CD4-positive, alpha-beta T cell treated with Interleukin-2 at 100 ng/mL for 4 hours (primary cell): ENCODE results near the gene PACRG.

ENCODE experiments used
- DNase-seq: peaks from one replicate; pipeline ENCODE4 v3.0.0-alpha.2; 2020; ENCODE audit warnings: low spot score

PACRG gene

DNA sequence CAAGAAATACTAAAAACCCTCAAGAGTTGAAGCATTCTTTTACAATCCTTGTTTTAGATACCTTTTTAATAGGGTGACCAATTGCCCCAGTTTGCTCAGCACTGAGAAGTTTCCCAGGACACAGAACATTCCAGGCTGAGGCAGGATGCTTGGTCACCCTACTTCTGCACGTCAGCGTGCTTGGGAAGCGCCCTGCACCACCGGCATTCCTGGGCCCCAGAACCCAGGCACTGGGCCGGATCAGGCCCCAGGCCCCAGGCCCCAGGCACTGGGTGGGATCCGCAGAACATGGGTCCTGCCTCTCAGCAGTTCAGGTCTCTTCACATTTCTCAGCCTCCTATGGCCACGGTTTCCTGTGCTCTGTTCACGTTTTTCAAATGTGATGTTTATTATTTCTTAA, 472.9 kb downstream of the PACRG start:
- no peak for DNase-seq

DNA sequence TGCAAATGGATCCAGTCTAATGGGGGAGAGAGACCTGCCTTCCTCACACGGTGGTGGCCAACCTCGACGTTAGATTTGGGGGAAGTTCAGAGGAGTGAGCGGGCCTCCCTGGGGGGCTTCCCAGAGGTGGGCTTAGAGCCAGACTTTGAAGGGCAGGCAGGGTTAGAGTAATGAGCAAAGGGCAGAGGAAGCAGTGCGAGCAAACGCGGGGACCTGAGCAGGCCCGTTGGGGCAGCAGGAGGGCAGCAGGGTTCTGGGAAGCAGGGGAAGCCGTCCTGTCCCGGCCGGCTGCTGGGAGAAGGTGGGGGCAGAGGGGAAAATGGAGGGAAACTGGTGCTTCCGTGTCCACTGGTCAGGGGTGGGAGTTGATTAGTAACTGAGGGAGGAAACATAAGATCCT, 474.1 kb downstream of the PACRG start:
- no peak for DNase-seq

DNA sequence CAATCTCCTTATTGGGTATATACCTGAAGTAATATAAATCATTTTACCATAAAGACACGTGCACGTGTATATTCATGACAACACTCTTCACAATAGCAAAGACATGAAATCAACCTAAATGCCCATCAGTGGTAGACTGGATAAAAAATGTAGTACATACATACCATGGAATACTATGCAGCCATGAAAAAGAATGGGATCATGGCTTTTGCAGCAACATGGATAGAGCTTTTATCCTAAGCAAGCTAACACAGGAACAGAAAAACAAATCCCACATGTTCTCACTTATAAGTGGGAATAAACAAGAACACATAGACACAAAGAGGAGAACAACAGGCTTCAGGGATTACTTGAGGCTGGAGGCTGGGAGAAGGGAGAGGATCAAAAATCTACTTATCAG, 478.4 kb downstream of the PACRG start:
- no peak for DNase-seq

DNA sequence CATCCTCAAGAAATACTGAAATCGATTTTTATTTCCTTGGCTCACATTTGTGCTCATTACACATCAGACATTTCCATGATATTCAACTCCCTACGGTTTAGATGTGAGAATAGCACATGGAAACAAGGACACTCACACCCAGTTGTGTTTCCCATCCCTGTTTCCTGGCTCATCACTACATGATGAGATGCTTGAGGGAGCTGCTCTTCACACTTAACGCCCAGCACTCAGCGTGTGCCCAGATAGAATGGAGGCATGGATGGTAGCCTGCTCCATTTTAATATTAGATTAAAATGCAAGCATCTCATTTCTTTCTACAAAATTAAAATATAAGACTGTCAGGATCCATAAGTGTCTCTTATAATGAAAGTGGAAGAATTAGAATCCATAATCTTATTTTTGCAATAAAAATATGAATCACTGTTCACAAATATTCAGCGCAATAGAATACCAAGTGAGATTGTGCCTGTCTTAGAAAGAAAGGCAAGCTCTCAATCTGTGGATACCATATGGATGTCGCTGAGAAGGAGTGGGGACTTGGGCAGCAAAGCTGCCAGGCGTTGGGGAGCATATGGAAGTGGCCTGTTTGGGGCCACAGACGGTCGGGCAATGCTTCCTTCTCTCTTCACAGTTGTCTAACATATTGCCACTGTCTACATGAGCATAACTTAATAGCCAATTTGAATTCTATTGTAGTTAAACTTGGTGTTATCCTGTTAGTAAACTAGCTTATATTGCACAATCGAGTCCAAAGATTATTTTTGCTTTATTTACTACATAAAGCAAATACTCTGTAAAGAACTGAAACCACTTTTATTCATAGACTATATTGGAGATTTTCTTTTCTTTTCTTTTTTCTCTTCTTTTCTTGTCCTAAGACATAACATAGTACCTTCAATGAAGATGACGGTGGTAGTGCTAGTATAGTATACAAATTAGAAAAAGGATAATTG, 479.9 kb downstream of the PACRG start:
- DNase-seq: no peak

DNA sequence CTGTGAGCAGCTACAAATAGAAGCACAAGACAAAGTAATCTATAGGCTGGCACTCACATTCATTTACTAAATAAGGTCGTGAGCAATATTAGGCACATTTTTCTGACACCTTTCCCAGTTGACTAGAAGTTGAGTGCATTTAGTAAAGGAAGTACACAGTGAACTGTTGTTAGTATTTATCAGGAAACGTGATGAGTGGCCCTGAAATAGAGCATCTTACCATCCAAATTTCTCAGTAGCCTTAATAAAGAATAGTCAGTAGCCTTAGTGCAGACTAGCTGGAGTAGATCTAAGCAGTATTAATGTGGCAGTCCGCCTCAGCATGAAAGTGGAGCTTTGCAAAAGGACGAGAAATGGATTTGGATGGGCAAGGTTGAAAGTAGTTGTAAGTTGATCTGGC, 481.2 kb downstream of the PACRG start:
- no peak for DNase-seq

- DNase-seq: no peak
Observed at GRCh38 chr6:163212123-163212522, 484.3 kb downstream of the PACRG start.

DNA sequence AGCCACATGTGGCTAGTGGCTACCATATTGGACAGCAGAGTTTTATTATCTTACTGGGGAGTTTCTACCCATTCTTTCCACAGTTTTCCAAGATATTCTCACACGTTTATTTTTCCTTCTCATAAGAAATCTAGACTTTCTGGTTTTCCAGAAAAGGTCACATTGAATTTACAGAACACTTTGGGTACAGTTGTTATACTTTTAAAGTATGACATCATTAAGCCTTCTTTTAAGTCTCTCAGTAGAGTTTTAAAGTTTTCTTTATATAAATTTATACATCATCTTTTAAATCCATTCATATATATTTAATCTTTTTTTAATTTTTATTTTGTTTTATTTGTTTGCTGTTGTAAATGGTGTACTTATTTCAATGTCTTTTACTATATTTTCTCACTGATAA, 486.5 kb downstream of the PACRG start:
- no peak for DNase-seq

DNA sequence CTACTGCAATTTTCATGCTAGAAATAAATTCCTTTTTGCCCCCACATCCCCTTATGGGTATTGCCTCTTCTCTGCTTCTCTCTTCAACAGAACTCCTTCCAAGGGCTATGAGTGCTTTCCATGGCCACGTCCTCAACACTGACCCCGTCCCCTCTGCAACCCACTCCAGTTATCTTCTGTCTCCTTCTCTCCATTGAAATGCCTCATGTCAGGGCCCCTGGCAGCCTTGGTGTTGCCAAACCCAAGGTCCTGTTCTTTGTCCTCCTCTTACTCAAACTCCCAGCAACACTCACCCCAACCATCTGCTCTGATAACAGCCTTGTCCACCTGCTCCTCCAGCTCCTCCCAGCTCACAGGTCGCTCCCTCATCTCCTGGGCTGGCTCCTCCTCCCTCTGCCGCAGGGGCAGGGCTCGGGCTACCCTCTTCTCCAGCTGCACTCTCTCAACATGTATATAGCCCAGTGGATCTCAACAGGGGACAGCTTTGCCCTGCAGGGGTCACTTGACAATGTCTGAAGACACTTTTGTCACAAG, 490.7 kb downstream of the PACRG start:
- no peak for DNase-seq

- no peak for DNase-seq
Observed at GRCh38 chr6:163226181-163226835, 498.5 kb downstream of the PACRG start.

GRCh38 chr6:163226836-163227485, 499.2 kb downstream of the PACRG start:
- DNase-seq: no peak

GRCh38 chr6:163228041-163228440, 500.3 kb downstream of the PACRG start:
- no peak for DNase-seq

DNA sequence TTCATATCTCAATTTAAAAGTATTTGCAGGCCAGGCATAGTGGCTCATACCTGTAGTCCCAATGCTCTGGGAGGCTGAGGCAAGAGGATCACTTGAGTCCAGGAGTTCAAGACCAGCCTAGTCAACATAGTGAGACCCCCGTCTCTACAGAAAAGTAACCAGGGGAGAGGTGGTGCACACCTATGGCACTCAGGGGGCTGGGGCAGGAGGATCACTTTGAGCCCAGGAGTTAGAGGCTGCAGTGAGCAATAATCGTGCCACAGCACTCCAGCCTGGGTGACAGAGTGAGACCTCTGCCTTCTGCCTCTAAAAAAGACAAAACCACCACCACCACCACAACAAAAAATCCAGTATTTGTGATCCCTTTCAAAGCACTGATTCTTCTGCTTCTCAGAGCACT, 501.3 kb downstream of the PACRG start:
- DNase-seq: no peak

DNA sequence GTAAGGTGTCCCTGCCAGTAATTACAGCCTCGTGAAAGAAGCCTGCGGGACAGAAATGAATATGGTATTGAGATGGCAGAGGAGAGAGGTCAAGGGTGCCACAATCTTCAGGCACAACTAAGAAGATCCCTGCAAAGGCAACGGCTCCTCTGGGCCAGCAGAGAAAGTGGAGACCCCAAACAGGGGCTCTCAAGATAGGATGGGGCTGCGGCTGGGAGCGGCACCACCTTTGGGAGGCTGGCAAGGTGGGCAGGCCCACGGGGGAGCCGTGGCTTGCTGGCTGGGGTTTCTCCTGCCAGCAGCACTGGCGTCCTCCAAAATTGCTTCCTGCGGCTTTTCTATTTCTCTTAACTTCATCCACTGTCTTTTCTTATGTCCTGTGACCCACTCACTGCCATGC, 503.1 kb downstream of the PACRG start:
- no peak for DNase-seq

- no peak for DNase-seq
Observed at GRCh38 chr6:163231356-163232014, 503.7 kb downstream of the PACRG start.

DNA sequence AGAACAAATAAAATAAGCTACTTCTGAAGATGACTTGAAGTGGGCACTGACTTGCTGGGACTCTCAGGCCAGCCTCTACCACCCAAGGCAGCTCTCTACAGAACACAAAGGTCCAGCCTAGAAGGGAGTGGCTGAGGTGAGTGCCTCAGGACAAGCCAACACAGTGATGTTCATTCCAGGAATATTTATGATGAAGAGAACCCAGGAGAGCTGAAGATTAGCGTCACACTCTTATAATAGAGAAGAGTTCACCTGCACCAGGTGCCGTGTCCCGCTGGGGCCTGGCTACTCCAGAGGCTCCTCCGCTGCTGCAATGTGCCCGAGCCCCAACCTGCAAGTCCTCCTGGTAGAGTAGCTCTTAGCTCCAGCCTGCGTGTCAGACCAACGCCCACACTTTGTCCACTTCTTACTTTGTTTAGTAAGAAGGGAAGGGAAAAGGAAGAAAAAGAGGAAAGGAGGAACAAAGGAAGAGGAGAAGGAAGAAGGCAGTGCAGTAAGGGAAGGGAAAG, 504.3 kb downstream of the PACRG start:
- no peak for DNase-seq

- no peak for DNase-seq
Observed at GRCh38 chr6:163232649-163233048, 504.9 kb downstream of the PACRG start.

- no peak for DNase-seq
Observed at GRCh38 chr6:163237110-163237509, 509.3 kb downstream of the PACRG start.

DNA sequence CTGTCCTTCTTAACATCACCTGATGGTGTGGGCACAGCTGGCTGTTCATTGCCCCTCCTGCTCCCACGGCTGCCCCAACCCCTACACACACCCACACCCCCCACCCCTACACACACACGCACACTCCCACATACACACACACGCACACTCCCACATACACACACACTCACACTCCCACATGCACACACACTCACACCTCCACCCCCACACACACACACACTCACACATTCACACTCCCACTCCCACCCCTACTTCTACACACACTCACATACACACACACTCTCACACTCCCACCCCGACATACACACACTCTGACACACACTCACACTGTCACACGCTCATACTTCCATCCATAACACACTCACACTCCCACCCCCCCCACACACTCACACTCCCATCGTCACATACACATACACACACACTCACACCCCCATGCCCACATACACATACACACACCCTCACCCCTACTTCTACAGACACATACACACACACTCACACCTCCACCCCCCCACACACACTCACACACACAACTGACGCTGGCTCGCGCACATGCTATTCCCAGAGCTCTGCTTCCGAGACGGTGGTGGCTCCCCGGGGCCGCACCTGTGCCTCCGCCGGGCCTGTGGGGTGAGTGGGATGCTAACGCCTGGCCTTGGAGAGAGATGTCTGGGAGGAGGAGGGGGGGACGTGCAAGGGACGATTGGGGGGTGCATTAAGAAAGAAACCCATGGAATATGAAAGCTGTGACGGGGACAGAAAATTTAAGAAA, 512.0 kb downstream of the PACRG start:
- no peak for DNase-seq

- no peak for DNase-seq
Observed at GRCh38 chr6:163240556-163240955, 512.8 kb downstream of the PACRG start.

DNA sequence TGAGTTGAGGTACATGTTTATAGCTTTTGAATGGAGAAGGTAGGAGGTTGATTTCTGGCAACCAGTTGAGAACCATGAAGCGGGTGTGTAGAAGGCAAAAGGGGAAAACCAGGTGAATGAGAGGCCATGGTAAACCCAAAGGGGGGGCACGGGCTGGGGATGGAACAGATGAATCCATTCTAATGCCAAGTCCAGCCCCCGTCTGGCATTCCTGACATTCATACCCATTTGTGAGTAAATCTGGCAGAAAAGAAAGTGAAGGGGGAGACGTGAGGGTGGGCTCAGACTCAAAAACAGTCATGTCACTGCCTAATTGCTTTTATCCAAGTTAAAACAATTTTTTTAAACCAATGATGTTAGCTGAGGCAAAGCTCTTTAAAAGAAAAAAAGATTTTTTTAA, 513.9 kb downstream of the PACRG start:
- no peak for DNase-seq

- DNase-seq: no peak
Observed at GRCh38 chr6:163243083-163243482, 515.3 kb downstream of the PACRG start.
